K562 (cell line): ENCODE data around the gene ANP32B. TPM values are rescaled to one million over a fixed set of nuclear protein-coding genes. Genes with fewer than 3 reads are reported as not detected.

ENCODE experiments used
- ATAC-seq: fragments of 200-7000 bp; cut with Tn5 transposase; 3 replicates; pipeline ENCODE4 v1.9.1; 2020; ENCODE audit warnings: moderate library complexity
- BruUV-seq: library from RNA; stranded (reverse); fragments of 400-500 nt; replicated peaks from 2 replicates; lab custom pipeline; 2021; lab: Mats Ljungman, UMichigan
- CTCF ChIA-PET: fragments of 300-600 bp; formaldehyde crosslinking; extraction: SDS; loops from one replicate; lab custom pipeline; 2021; ENCODE audit warnings: low intra/inter-chr PET ratio; lab: Yijun Ruan, JAX
- POLR2A ChIA-PET: fragments of 300-600, 350-650 bp; sonication (Branson Sonifier 250); formaldehyde crosslinking; extraction: SDS; loops from one replicate; lab custom pipeline; 2021; ENCODE audit warnings: antibody characterized with exemption, inconsistent platforms; lab: Yijun Ruan, JAX
- DNase-seq, 4 experiments: peaks; one replicate each; pipeline versions ENCODE4 v3.0.0 to v3.0.0-alpha.2; 2011 to 2018; ENCODE audit warnings: low spot score in 3 of 4, mixed read lengths in 3 of 4; ENCODE audit errors: extremely low read depth in 1 of 4
- FAIRE-seq: peaks from 2 replicates; lab custom pipeline; 2011; peaks lifted over from hg19 to GRCh38; lab: Jason Lieb, UNC
- H2AFZ ChIP-seq: 2 replicates; pipeline ENCODE4 v1.6.0; 2011; ENCODE audit warnings: low read depth, low read length, control low read depth, inconsistent platforms
- H3K27ac ChIP-seq: fragments of 200-600 bp; 3 replicates; pipeline ENCODE4 v1.8.0; 2011; ENCODE audit warnings: low read depth, mild to moderate bottlenecking, control low read depth, inconsistent platforms, low read length, moderate library complexity, mixed read lengths; ENCODE audit errors: extremely low read depth
- H3K27me3 ChIP-seq, 2 experiments: fragments of 300-600 bp in 1 of 2; 2 replicates in 1 of 2; 3 replicates in 1 of 2; pipeline versions ENCODE4 v1.6.0 to v1.8.0; 2011; ENCODE audit warnings: inconsistent platforms in 2 of 2, low read length in 2 of 2, mild to moderate bottlenecking in 1 of 2, mixed read lengths in 1 of 2, moderate library complexity in 1 of 2; ENCODE audit not compliant: control insufficient read depth in 2 of 2, insufficient read depth in 2 of 2
- H3K36me3 ChIP-seq: fragments of 300-600 bp; 3 replicates; pipeline ENCODE4 v1.8.0; 2011; ENCODE audit warnings: mild to moderate bottlenecking, low read length, inconsistent platforms; ENCODE audit not compliant: control insufficient read depth, insufficient read depth
- H3K4me1 ChIP-seq, 2 experiments: fragments of 200-600 bp in 1 of 2; replicated peaks in 1 of 2; 2 replicates in 1 of 2; 3 replicates in 1 of 2; pipeline versions ENCODE4 v1.5.1 to v1.8.0; 2011; ENCODE audit warnings: inconsistent platforms in 2 of 2, low read length in 2 of 2, mild to moderate bottlenecking in 1 of 2, mixed read lengths in 1 of 2, moderate library complexity in 1 of 2; ENCODE audit not compliant: control insufficient read depth in 2 of 2, insufficient read depth in 2 of 2
- H3K4me2 ChIP-seq: 2 replicates; pipeline ENCODE4 v1.6.1; 2011; ENCODE audit warnings: low read length, control low read depth, inconsistent platforms, mixed read lengths; ENCODE audit not compliant: insufficient read depth
- H3K4me3 ChIP-seq: fragments of 200-600 bp; sonication (generic), shearing (Covaris generic); 2 replicates; pipeline ENCODE4 v1.5.1; 2016; ENCODE audit warnings: control low read depth, inconsistent platforms
- H3K79me2 ChIP-seq: fragments of 200-600 bp; 3 replicates; pipeline ENCODE4 v1.8.0; 2011; ENCODE audit warnings: low read length, inconsistent platforms; ENCODE audit not compliant: control insufficient read depth, insufficient read depth
- H3K9ac ChIP-seq, 2 experiments: 2 replicates each; pipeline versions ENCODE4 v1.6.0 to v1.6.1; 2011; ENCODE audit warnings: low read depth in 2 of 2, low read length in 2 of 2, control low read depth in 1 of 2, inconsistent platforms in 1 of 2, mild to moderate bottlenecking in 1 of 2, mixed read lengths in 1 of 2; ENCODE audit not compliant: insufficient read depth in 1 of 2
- H3K9me1 ChIP-seq: one replicate; pipeline ENCODE4 v1.6.0; 2011; ENCODE audit warnings: inconsistent platforms, mild to moderate bottlenecking, low read length, moderate library complexity; ENCODE audit not compliant: control insufficient read depth, insufficient read depth
- H3K9me3 ChIP-seq: replicated peaks from 2 replicates; pipeline ENCODE4 v1.5.1; 2011; ENCODE audit warnings: low read depth, low read length, inconsistent platforms; ENCODE audit not compliant: control insufficient read depth, insufficient read depth
- H4K20me1 ChIP-seq: replicated peaks from 2 replicates; pipeline ENCODE4 v1.6.1; 2011; ENCODE audit warnings: low read length, inconsistent platforms, mixed read lengths; ENCODE audit not compliant: control insufficient read depth, insufficient read depth
- CHD1 ChIP-seq: fragments of 200-600 bp; sonication (generic); IDR thresholded peaks from one replicate; pipeline ENCODE4 v1.6.1; 2012; ENCODE audit warnings: mild to moderate bottlenecking, moderate library complexity, low read length, inconsistent platforms
- CLOCK ChIP-seq: fragments of 250-450 bp; sonication (Bioruptor Pico); IDR thresholded peaks from 2 replicates; pipeline ENCODE4 v1.4.0; 2020; ENCODE audit warnings: mild to moderate bottlenecking, moderate library complexity, borderline replicate concordance
- E4F1 ChIP-seq: fragments of 250-450 bp; sonication (Bioruptor Pico); IDR thresholded peaks from 2 replicates; pipeline ENCODE4 v1.5.0; 2021; ENCODE audit warnings: mild to moderate bottlenecking, borderline replicate concordance
- EP400 ChIP-seq: fragments of 450-650 bp; IDR thresholded peaks from 2 replicates; pipeline ENCODE4 v1.6.1; 2017; ENCODE audit warnings: antibody characterized with exemption, mild to moderate bottlenecking, moderate library complexity
- MTA2 ChIP-seq: fragments of 450-650 bp; IDR thresholded peaks from 2 replicates; pipeline ENCODE4 v1.6.1; 2016; ENCODE audit warnings: low read depth
- MTA3 ChIP-seq: fragments of 450-650 bp; formaldehyde crosslinking; IDR thresholded peaks from 2 replicates; pipeline ENCODE4 v1.6.1; 2017; ENCODE audit warnings: mild to moderate bottlenecking, borderline replicate concordance
- NCOA1 ChIP-seq: fragments of 450-650 bp; IDR thresholded peaks from 2 replicates; pipeline ENCODE4 v1.6.1; 2016; ENCODE audit warnings: low read depth
- PRMT5 ChIP-seq: sonication (generic); formaldehyde crosslinking; IDR thresholded peaks from 2 replicates; pipeline ENCODE4 v1.5.0; 2020; ENCODE audit warnings: missing genetic modification reagents
- RUNX1 ChIP-seq: sonication (generic); IDR thresholded peaks from 2 replicates; pipeline ENCODE4 v1.6.1; 2016; ENCODE audit warnings: antibody characterized with exemption, low read depth
- STAT6 ChIP-seq: sonication (generic); formaldehyde crosslinking; IDR thresholded peaks from 2 replicates; pipeline ENCODE4 v1.8.1; 2023; ENCODE audit warnings: mild to moderate bottlenecking, missing genetic modification reagents
- TAF15 ChIP-seq: fragments of 200-400 bp; formaldehyde crosslinking; IDR thresholded peaks from 2 replicates; pipeline ENCODE4 v1.6.1; 2017; ENCODE audit warnings: mild to moderate bottlenecking, low read depth, low read length, moderate library complexity
- TRIM24 ChIP-seq, 2 experiments: fragments of 450-650 bp; IDR thresholded peaks; 2 replicates each; pipeline ENCODE4 v1.6.1; 2016
- WGBS: fragments of 100-300 bp; shearing (Covaris generic); methylation state at CpG from one replicate; pipeline ENCODE4 v1.1.6; 2016; ENCODE audit warnings: low coverage, mixed read lengths; ENCODE audit not compliant: insufficient coverage; ENCODE audit errors: missing lambda C conversion rate; 5-methylcytosine and 5-hydroxymethylcytosine counted together
- in situ Hi-C: fragments of 300-500 bp; cut with MboI; formaldehyde crosslinking; loops from 4 replicates; pipeline ENCODE4 v1.15.0; 2018; ENCODE audit warnings: inconsistent platforms, mixed read lengths
- intact Hi-C: fragments of 100-400 bp; cut with micrococcal nuclease; formaldehyde crosslinking; loops from 2 replicates; pipeline ENCODE4 v1.14.2; 2022
- polyA plus RNA-seq, 8 experiments: library from polyadenylated mRNA; depleted of rRNA in 4 of 8; stranded (reverse) in 5 of 8; unstranded in 3 of 8; fragments of >200 nt; fragmentation: Nextera tagmentation in 2 of 8; fragmentation: Illumina TruSeq in 1 of 8; extraction: Ambion mirVana in 2 of 8; extraction: Trizol in 1 of 8; gene quantifications; 2 replicates each; pipeline versions ENCODE4 v1.2.1 to v1.2.3, GENCODE V29; 2011 to 2014; ENCODE audit warnings: inconsistent platforms in 1 of 8, missing spikeins in 1 of 8
- total RNA-seq, 7 experiments: library from RNA; depleted of rRNA in 6 of 7; stranded (reverse); fragments of >200 nt in 6 of 7; fragmentation: Illumina TruSeq in 2 of 7; extraction: Trizol in 2 of 7; gene quantifications; 2 replicates each; pipeline versions ENCODE4 v1.2.1 to v1.2.3, GENCODE V29; 2011 to 2021; ENCODE audit warnings: low replicate concordance in 1 of 7

The ANP32B gene
- total and polyA plus RNA-seq, 9 of the 15 experiments (the other 6 are each of a cell fraction or from before 2014, with no cell fraction given): 68.9 to 815 (median 141) TPM

- TF ChIP-seq CLOCK (CRISPR knock-in tag) (no peak), PRMT5 (CRISPR knock-in tag) (no peak), RUNX1 (no peak), MTA2 (no peak), NCOA1 (no peak), CHD1 (peak; percentile 85)
- TF ChIP-seq, all 486 proteins: peak for 76
Measured at GRCh38 chr9:97985058-97985861, 2.1 kb downstream of the ANP32B start (continued).

GRCh38 chr9:97987487-97987886, 4.3 kb downstream of the ANP32B start:
- 7% methylated on average over 5 of the region's 5 CpGs for WGBS
- FAIRE-seq (peak; percentile 37), DNase-seq (peak in 1 of 4 experiments; percentile 48), ATAC-seq (no peak)
- Histone ChIP-seq H3K9me1 (no peaks in the 10 kb centered on the region), H3K36me3 (peaks cover 62% of the 10 kb centered on the region), H3K4me3 (peak overlapping the region; percentile 89; the same call in 1 of the 2 replicates), H3K9ac (peak overlapping the region; percentile 33 to 99; a peak in 2 of 4 replicates), H3K27ac (peak overlapping the region; percentile 99), H3K9me3 (no peaks in the 10 kb centered on the region), H3K4me2 (peak overlapping the region; percentile 74), H3K27me3 (no peaks in the 10 kb centered on the region), H3K4me1 (peaks cover 35 to 56% of the 10 kb centered on the region in 2 experiments), H2AFZ (no peak overlapping the region), H3K79me2 (peaks cover 98% of the 10 kb centered on the region), H4K20me1 (peaks cover 53% of the 10 kb centered on the region)
- in situ Hi-C loops: loop anchor here (5.0 kb wide), 1 partner anchor 65 kb away; the partner anchor contains the start of gene TRMO
- no TSS peak for BruUV-seq
- POLR2A ChIA-PET: interaction anchor here (0.6 to 5.2 kb wide), 14 partner anchors 10 to 487 kb away, joined by 3 to 33 read pairs (median 4); partner anchors contain the start of genes HEMGN and TRMO
- CTCF ChIA-PET: interaction anchor here (0.5 kb wide), 1 partner anchor 9 kb away, joined by 3 read pairs; no protein-coding TSS in a partner anchor
- intact Hi-C loops: loop anchor here (5.0 kb wide), 1 partner anchor 60 kb away; no protein-coding TSS in a partner anchor
- TF ChIP-seq TRIM24 (IDR thresholded peaks at IDR 0.05) (no peak), EP400 (0 out of 2 replicates have a peak, but pooled peaks have one; percentile 15), MTA3 (no peak), TAF15 (no peak), E4F1 (CRISPR knock-in tag) (no peak), STAT6 (CRISPR knock-in tag) (no peak)
